SH-SY5Y (cell line): ENCODE results near the gene ZCCHC24.

Source experiments
- GATA2 ChIP-seq: IDR thresholded peaks from 2 replicates; pipeline ENCODE4 v1.6.1; 2011; ENCODE audit warnings: mild to moderate bottlenecking, low read depth, low read length
- GATA3 ChIP-seq: IDR thresholded peaks from 2 replicates; pipeline ENCODE4 v1.6.1; 2011; ENCODE audit warnings: low read depth, mild to moderate bottlenecking, low read length, moderate library complexity

- TF ChIP-seq GATA2 (no peak), GATA3 (no peak)
Observed at GRCh38 chr10:79415736-79416577, 29.5 kb downstream of the ZCCHC24 start.
